Measurements from ENCODE around the gene PARP1. TPM values are rescaled to one million over a fixed set of nuclear protein-coding genes. Genes with fewer than 3 reads are reported as not detected.

PARP1 gene
- total RNA-seq, 4 donors from 2014 or later, result 56.1 to 119 (median 85.0) TPM

DNA sequence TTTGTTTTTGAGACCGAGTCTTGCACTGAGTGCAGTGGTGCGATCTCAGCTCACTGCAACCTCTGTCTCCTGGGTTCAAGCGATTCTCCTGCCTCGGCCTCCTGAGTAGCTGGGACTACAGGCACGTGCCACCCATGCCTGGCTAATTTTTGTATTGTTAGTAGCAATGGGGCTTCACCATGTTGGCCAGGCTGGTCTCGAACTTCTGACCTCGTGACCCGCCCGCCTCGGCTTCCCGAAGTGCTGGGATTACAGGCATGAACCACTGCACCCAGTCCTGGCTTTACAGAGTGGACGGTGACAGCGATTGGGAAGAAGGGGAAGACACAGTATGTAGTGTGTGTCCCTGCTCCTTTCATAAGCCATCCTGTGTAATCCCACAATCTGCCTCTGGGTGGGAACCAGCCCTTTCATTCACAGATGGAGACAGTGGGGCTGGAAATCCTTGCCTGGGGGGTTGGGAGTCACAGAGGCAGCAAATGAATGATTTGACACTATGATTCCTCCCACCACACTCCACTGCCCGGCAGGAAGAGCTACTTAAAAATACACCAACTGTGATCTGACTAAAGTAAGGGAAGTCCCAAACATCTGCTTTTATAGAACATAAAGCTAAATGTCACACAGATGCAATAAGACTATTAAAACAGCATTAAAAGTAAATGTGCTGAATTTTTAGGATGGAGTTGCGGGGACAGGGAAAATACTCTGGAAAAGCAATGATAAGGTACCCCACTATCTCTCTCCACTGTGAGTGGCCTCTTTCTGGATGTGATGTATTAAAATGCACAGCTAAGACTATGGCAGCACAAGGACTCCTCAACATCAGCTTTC, 4.5 kb downstream of the PARP1 start:
- H3K4me1 ChIP-seq, result peaks cover 27 to 72% (median 44%) of the 10 kb centered on the region in 3 donors
- intact Hi-C loops (cut with DNase I), result no loop called here
- H3K4me3 ChIP-seq, result no peak overlapping the region
- H3K27ac ChIP-seq, result peak overlapping the region in 2 of 4 donors; percentile 37 to 44
- DNase-seq, result no peak
- peaks cover 0 to 45% (median 16%) of the 10 kb centered on the region in 3 donors for H3K36me3 ChIP-seq
- TF ChIP-seq, protein P1, sequence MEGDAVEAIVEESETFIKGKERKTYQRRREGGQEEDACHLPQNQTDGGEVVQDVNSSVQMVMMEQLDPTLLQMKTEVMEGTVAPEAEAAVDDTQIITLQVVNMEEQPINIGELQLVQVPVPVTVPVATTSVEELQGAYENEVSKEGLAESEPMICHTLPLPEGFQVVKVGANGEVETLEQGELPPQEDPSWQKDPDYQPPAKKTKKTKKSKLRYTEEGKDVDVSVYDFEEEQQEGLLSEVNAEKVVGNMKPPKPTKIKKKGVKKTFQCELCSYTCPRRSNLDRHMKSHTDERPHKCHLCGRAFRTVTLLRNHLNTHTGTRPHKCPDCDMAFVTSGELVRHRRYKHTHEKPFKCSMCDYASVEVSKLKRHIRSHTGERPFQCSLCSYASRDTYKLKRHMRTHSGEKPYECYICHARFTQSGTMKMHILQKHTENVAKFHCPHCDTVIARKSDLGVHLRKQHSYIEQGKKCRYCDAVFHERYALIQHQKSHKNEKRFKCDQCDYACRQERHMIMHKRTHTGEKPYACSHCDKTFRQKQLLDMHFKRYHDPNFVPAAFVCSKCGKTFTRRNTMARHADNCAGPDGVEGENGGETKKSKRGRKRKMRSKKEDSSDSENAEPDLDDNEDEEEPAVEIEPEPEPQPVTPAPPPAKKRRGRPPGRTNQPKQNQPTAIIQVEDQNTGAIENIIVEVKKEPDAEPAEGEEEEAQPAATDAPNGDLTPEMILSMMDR (IDR thresholded peaks at IDR 0.05), result peak in 1 of 6 experiments; percentile 10
- no peak for TF ChIP-seq POLR2A (IDR thresholded peaks at IDR 0.05)
- no peaks in the 10 kb centered on the region for H3K27me3 ChIP-seq
- WGBS, 2 donors, result 60 to 86% methylated on average over 6 to 8 of the region's 15 CpGs
- no peaks in the 10 kb centered on the region for H3K9me3 ChIP-seq

- peaks cover 27 to 68% (median 44%) of the 10 kb centered on the region in 3 donors for H3K4me1 ChIP-seq
Observed at GRCh38 chr1:226402739-226403165, 5.1 kb downstream of the PARP1 start.

GRCh38 chr1:226401355-226402303, 6.3 kb downstream of the PARP1 start:
- TF ChIP-seq, protein P1 (IDR thresholded peaks at IDR 0.05), result no peak
- TF ChIP-seq POLR2A (IDR thresholded peaks at IDR 0.05), result no peak
- DNase-seq, result no peak
- intact Hi-C loops (cut with DNase I), result no loop called here
- WGBS, 2 donors, result 59 to 75% methylated on average over 6 to 7 of the region's 9 CpGs
- H3K27me3 ChIP-seq, result no peaks in the 10 kb centered on the region
- H3K36me3 ChIP-seq, result peaks cover 0 to 59% (median 16%) of the 10 kb centered on the region in 3 donors
- peak overlapping the region in 2 of 4 donors; percentile 26 to 54 for H3K27ac ChIP-seq
- no peaks in the 10 kb centered on the region for H3K9me3 ChIP-seq
- H3K4me3 ChIP-seq, result no peak overlapping the region
- peaks cover 23 to 62% (median 40%) of the 10 kb centered on the region in 3 donors for H3K4me1 ChIP-seq

More at GRCh38 chr1:226402739-226403165, 5.1 kb downstream of the PARP1 start:
- DNase-seq, result no peak
- Histone ChIP-seq H3K9me3 (no peaks in the 10 kb centered on the region), H3K4me3 (no peak overlapping the region), H3K27me3 (no peaks in the 10 kb centered on the region), H3K36me3 (peaks cover 0 to 51% (median 16%) of the 10 kb centered on the region in 3 donors), H3K27ac (no peak overlapping the region)
- intact Hi-C loops (cut with DNase I), result no loop called here
- TF ChIP-seq POLR2A (IDR thresholded peaks at IDR 0.05), result no peak
- TF ChIP-seq, protein P1 (IDR thresholded peaks at IDR 0.05), result no peak
- 90% methylated on average over 2 of the region's 4 CpGs for WGBS, 2 donors

DNA sequence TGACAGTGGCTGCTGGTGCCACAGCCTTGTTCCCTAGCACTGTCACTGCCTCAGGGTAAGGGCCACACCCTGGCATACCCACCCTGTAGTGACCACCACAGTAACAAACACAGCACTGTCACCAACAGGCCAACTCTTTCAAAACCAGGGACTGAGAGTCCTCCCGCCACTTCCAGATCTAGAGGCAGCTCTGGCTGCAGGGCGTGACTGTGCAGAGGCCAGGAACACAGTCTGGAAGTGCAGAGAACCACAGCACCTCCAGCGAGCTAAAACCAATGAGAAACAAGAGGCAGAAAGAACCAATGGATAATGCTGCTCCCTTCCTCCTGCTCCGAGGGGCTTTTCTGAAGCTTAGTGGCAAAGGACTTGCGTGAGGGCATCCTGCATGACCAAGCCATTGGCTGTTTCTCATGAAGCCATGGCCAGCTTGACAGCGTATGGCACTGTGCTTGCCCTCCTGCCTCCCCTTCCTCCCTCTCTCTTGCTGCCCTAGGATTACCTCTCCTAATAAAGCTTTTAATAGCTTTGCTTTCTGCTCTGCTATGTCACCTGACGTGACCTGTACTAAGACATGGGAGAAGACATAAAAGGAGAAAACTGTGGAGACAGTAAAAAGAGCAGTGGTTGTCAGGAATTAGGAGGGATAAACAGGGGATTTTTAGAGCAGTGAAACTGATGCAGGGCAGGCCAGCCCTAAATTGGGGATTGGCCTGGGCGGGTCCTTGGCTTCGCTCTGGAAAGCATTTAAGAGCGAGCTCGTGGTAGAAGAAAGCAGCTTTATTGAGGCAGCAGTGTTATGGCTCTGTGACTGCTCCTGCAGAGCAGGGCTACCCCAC, 7.2 kb downstream of the PARP1 start:
- peaks cover 0 to 63% (median 16%) of the 10 kb centered on the region in 3 donors for H3K36me3 ChIP-seq
- no peak for DNase-seq
- 83 to 92% methylated on average over 6 to 8 of the region's 11 CpGs for WGBS, 2 donors
- no peak for TF ChIP-seq POLR2A (IDR thresholded peaks at IDR 0.05)
- TF ChIP-seq, protein P1 (IDR thresholded peaks at IDR 0.05), result no peak
- H3K27ac ChIP-seq, result peak overlapping the region in 3 of 4 donors; percentile 17 to 54 (median 19)
- peaks cover 14 to 53% (median 31%) of the 10 kb centered on the region in 3 donors for H3K4me1 ChIP-seq
- no peak overlapping the region for H3K4me3 ChIP-seq
- H3K9me3 ChIP-seq, result no peaks in the 10 kb centered on the region
- intact Hi-C loops (cut with DNase I), result no loop called here
- no peaks in the 10 kb centered on the region for H3K27me3 ChIP-seq

All from esophagus squamous epithelium (tissue), 5 donors.